SKM-1 treated with dmso at 0.1 percent for 144 hours (cell line): ENCODE data around the gene RDH5.

Experiments
- DNase-seq: peaks from one replicate; lab custom pipeline; 2025; ENCODE audit not compliant: unreplicated experiment; lab: John Stamatoyannopoulos, UW

The RDH5 gene

DNA sequence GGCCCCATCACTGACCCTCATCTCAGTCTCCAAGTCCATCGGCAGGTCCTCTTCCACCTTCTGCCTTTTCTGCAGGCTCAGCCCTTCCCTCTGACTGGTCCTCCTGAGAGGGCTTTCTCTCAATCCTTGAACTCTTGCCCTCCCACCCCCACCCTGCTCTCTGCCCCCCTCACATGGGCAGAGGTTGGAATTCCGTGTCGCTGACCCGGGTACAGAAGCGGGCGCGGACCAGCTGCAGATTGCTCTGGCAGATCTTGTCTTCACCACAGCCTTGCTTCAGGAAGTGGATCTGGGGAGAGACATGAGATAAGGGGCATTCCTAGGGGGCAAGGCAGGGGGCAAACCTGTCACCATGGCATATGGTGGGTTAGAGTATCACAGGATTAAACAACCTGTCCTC, 24.8 kb upstream of the RDH5 start:
- DNase-seq, result no peak

DNA sequence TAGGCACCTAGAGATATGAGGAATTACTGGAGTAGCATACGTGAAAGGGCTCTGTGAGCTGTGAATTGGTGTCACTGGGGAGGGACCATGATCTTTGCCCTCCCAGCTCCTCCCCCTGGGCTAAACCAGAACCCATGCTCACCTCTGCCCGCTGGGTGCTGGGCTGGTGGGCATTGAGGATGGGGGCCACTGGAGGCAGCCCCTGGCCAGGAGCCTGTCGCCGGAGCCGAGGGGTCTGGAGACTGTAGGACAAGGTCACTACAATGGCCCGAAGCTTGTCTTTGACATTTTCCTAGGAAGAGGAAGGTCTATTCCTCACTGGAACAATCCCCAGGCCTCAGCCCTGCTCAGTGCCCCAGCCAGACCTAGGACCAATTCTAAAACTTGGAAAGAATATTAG, 24.1 kb upstream of the RDH5 start:
- no peak for DNase-seq

DNA sequence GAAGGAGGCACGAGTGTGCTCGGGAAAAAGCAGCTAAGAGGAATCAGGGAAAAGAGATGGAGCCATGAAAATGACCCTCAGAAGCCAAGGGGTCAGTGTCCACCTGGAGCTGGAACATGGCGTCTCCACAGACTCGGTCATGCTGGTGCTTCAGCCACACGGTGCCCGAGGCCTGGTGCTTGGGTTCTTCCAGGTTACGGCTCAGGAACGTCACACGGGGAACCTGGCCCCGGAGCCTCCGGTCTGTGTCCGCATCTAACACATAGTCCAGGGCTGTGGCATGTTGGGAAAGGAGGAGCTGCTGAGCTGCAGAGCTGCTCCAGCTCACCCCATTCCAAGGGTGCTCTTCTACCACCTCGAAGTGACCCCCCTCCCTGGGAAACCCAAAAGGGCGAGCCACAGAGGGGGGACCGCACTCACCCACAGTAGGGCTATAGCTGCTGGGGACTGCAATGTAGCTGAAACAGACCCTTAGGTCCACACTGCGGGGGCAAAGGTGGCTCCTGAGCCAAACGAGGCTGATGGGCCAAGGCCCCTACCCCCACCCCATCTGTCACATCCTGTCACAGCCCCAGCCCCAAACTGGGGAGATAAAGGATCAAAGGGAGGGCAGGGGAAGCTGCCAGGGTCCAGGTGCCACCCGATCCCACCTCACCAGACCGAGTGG, 23.3 kb upstream of the RDH5 start:
- no peak for DNase-seq

DNA sequence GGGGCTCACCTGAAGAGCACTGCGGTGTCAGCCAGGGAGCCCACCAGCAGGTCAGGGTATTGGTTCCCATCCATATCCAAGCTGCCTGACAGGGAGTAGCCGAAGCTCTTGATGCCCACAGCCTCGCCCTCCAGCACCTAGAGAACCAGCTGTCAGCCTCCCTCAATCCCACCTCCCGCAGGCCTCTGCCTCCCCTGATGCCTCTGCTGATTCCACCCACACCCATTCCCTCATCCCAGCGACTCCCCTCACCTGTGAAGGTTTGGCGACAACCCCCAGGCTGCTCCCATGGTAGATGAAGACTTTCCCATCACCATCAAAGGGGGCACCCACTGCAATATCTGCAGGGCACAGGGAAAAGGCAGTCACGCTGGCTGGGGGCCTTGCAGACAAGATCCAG, 22.5 kb upstream of the RDH5 start:
- no peak for DNase-seq

DNA sequence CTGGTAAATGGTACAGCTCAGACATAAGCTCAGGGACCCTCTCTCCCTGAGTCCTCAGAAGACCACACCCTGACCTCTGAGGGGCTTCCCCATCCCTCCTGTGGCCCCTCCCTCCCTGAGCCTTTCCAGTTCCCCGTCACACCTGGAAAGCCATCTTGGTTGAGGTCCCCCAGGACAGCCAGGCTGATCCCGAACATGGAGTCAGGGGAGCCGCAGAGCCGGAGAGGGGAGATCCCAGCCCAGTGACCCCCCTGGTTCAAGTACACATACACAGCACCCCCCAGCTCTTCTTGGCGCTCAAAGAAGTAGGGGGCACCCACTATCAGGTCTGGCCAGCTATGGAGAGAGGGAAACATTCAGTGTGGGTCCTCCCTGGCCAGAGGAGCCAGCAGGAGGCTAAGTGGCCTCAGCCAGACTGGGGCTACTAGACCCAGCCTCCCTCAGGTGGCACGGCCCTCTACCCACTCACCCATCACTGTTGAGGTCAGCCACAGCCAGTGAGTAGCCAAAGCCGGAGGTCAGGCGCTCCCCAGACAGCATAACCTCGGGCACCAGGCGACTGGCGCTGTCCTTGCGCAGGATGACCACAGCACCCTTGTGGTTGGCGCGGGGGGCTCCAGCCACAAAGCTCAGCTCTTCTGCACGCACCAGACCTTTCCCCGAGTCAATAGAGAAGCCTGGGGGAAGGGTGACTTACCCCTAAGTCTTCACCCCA, 21.8 kb upstream of the RDH5 start:
- DNase-seq, result no peak

DNA sequence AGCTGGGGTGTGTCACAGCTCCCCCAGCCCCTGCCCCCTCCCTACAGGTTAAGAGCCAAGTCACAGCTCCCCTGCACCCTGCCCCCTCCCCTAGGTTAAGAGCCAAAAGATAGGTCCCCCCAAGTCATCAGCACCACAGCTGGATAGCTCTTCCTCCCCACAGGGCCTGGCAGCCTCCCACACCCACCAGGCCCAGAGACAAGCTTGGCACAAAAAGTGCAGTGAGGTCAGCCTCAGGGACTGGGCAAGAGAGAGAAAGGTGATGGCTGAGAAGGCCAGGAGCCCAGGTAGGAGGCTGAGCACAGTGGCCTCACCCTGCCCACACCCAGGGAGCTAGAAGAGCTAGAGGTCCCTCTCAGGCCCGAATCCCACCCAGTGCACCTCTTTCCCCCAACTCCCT, 21.2 kb upstream of the RDH5 start:
- no peak for DNase-seq

DNA sequence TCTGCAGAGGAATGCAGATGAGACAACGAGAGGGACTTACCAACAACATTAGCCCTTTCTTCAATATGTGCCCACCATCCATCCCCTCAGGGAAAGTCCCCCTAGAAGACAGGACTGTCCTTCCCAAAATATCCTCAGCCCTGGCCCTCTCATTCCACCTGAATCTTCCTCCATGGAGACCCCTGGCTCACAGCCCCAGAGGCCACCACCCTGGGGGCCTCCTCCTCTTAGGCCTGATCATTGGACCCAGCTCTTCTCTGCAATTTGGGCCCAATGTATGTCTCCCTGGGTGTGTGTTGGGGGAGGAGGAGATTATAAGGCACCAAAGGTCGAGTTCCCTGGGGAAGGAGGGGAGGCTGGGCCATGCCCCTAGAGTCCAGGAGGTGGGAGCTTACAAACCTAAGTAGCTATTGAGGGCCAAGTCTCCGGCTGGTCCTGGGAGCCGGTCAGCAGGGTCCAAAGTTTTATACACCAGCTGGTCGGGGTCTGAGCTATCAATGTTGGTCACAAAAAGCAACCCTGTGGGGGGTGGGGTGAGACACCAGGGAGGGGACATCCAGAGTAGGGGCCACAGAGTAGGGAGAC, 20.6 kb upstream of the RDH5 start:
- no peak for DNase-seq

DNA sequence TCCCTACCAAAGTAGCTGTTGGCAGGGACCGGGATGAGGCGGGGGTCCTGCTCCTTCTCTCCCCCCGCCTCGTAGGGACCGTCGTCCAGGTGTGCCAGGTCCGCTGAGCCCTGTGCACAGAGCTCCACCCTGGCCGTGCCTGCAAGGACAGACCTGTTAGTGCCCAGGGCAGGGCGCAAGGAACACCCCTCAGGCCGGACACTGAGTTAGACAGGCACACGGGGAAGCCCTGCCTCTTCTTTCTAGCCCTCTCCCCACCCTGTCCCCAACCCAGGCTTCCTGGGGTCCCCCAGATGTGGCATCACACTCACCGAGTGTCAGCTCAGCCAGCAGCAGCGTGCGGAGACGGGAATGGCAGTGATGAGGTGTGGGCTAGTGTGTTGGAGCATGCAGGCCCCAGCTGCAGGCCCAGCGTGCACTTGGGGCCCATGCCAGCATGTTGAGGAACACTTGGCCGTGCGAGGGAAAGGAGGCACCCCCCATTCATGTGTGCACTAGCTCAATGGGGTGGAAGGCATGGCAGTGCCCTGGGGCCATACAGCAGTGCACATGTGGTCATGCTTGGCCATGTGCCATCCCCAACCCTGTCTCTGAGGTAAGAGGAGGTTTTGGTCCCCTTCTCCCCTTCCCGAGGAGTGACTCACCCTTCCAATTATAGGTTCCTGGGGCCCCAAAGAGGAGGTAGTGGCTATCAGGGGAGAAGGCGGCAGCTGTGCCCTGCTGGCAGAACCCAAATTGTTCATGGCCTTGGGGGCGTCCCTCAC, 19.8 kb upstream of the RDH5 start:
- DNase-seq, result peak; percentile 11

DNA sequence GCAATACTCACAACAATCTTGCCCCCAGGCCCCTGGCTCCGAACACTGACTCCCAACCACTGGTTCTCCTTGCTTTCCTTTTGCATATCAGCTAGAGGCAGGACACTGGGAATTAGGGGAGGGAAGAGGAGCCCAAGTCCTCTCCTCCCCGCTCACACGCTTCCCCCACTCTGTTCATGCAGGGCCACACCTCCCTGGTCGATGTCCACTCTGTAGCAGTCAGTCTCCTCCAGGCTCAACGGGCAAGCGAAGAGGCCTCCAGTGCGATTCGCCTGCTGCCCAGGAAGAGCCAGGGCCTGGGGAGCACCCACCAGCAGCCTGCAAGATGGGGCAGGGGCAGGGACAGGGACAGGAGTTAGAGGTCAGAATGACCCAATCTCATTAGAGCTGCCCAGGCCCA, 17.3 kb upstream of the RDH5 start:
- no peak for DNase-seq

DNA sequence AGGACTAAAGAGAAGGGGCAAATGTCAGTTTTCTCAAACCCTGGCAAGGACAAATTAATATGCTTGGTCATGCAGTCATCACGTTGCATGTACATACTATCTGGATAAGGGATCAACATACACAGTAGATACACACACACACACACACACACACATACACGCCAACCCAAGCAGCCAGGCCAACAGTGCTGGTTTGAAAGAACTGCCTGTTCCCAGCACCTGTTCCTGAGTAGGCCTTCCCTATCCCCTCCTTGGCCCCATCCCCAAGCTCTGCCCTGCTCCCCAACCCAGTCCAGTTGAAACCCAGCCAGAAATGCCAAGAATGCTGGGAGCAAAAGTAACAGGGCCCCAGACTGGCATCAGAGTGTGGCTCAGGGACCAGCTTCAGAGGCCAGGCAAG, 16.9 kb upstream of the RDH5 start:
- no peak for DNase-seq

DNA sequence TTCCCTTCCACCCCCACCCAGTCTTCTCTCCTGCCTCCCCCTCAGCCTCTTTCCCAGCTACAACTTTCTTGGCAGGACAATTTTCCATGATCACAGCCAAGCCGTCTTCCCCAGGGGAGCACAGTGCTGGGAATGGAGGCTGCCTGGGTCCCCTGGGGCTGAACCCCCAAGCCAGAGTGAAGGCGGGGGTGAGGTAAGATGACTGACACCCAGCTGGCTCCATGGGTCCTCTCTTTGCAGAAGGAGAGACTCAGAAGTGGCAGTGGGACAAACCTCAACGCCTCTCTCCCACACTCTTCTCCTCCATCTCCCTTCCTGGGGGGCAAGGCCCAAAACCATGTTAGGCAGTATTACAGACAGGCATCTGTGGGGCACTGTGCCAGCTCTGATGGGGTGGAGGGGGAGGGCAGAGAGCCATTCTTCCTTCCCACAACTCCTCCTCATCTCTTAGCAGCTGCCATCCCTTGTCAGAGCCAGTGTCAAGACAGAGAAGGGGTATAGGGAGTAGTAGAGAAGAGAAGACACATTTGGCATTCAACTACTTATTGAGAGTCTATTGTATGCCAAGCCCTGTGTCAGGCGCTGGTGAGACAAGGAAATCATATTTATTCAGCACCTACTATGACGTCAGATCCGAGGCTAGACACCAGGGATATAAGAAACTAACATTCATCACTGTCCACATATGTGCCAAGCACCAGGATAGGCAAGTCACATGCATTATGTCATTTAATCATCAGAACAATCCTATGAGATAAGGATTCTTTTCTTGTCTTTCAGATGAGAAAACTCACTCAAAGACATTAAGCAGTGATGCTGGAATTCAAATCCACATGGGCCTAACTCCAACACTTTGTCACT, 16.1 kb upstream of the RDH5 start:
- DNase-seq, result no peak

DNA sequence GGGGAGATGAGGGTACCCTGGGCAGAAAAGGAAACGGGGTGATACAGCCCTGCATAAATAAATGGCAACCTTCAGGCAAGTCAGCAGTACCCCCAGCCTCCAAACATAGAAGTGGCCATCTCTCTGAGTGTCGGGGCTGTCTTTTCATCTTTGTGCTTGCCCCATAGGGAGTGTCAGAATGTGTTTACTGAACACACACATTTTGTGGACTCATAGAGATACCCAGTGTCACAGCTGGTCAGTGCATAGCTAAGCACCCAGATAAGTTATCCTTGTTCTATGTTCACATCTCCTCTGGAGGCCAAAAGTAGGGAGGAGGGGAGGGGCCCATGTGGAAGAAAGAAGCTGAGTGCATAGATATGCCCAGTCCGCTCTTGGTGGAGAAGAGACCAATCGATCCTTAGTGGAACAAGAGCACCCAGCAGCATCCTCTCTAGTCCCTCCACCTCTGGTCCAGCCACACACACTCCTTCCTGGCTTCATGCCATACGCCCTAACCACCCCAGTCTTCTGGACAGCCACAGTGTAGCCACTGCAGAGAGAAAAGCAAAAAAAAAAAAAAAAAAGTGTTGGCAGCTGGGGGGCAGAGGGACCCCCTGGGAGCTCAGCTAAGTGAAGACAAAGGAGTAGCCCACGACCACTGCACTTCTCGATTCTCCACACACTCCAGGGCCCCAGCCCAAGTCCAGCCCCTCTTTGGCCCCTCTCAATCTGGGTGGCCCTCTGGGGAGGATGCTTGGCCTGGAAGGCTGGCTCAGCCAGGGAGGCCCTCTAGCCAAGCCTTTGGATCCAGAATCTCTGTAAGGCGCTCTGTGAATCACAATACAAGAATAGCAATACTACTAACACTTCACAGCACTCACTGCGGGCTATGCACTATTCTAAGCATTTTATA, 15.1 kb upstream of the RDH5 start:
- no peak for DNase-seq

DNA sequence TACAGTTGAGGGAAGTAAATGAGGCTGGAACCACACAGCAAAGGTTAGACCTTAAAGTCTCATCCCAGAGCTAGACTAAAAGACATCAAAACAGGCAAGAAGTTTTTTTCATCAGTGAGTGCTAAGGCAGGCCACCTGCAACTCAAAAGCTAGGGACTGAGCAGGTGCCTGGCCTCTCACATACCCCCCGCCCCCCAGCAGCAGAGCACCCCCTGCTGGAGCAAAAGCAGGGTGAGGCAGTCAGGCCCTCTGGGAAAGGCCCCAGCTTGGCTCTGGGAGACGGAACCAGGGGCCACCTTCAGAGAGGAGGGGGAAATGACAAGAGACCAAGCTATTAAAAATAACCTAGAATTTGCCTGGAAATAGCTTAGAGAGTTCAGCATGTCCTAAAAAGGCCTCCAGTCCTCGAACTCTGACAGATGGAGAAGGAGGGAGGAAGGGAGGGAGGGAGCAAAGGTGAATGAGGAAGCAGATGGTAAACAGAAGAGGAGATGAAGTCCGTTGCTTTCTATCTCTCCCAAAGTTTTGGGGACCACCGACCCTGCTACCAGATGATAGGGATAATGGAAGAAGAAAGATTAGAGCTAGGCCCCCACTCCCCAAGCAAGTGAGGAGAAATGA, 14.3 kb upstream of the RDH5 start:
- DNase-seq, result no peak

DNA sequence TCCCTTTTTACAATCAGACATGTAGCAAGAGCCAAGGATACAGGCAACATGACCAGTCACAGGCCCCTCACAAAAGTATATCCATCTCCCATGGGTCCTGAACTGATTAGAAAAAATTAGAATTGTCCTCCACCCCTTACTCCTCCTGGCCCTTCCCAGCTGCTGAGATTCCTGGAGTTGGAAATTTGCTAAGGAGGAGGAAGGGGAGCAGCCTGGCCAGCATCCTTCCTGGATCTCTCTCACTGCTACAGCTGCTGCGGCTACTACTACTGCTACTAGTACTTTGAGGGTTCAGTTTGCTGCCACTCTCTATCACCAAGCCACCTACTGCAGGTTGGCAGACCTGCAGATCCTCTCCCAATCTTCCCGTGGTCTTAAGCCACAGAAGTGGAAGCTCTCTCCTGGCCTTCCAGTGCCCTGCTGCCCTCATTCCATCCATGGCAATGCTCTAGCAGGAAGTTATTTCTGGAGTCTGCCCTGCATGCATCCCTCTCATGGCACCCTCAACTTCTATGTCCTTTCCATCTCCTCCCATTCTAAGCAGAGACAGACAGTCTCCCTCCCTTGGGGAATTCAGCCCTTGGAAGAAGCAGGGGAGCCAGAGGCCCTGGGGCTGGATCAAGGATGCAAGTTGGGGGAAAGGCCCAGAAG, 13.5 kb upstream of the RDH5 start:
- no peak for DNase-seq

DNA sequence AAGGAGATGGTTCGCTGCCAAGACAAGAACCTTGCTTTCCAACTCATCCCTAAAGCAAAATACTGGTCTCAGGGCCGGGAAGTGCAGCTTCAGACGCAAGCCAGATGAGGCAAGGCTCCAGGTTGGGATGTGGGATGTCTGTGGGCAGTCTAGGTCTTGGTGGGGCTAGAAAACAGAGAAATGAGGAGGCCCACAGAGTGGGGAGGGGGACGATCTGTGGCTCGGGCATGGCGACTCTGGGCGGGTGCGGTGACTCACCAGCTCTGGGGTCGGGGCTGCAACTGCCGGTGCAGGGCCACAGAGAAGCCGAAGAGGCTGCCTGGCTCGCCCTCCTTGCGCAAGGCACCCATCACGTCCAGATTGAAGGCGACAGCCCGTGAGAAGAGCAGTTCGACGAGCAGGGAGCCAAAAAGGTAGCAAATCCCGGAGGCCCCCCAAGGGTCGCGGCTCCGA, 12.9 kb upstream of the RDH5 start:
- DNase-seq, result peak; percentile 4

DNA sequence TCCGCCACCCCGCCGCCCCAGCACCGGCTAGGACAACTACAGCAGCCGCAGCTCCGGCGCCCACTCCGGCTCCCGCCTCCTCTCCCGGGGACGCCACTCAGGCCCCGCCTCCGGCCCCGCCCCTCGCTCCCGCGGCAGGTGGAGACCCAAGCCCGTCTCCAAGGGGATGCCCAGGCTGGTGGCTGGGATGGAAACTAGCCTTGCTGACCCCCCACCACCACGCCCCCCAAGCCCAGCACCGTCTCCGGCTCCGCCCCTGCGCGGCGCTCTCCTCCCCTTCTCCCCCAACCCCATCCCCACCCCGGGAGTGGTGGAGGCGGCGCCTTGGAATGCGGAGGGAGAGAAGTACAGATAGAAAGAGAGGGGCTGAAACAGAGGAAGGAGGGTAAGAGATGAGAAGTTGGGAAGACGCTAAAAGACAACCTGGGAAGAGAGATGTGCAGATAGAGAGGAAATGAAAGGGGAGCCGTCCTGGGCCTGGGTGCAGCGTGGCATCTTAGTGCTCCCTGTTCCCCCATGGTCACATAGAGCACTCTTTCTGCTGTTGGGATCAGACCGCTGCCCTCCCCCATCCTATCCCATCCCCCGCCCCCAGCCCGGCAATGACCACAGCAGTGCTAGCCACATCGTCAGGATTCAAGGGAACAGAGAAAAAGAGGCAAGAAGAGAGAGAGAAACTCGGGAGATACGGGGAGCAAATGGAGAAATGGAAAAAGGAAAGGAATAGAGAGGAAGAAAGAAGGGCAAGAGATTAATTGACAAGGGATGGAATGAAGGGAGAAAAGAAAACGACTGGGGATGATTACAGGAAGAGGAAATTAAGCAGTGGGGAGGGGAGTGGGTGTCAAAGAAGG, 12.1 kb upstream of the RDH5 start, which contains the start of gene ITGA7:
TSS of gene ITGA7 (minus strand) at position 64 of the 854 bp plus-strand sequence. CDS start 222 bp downstream, outside the sequence.
- DNase-seq, result no peak

DNA sequence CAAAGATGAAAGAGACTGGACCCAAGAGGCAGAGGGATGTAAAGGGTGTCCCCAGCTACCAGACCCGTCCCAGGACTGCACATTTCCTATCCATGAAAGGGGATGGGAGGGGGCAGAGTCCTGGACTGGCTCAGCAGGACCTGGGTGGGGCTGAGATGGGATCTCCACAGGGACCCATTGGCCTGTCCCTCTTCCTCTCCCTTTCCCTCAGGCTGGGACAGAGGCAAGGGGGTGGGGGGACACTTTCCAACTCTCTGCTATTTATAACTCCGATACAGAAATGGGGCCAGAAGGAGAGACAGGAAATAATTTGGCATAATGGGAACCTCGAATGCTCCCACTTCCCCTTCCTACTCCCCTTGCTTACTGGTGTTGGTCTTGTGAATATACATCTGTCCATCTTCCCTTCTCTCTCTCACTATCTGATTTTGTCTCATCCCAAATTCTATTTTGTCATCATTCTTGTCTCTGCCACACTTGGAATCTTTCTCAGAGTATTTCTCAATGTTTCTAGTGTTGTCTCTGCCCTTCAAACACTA, 11.4 kb upstream of the RDH5 start:
- DNase-seq, result no peak
